ENCODE measurements around the gene SSH2.
"Not testable (repeated sequence)": the region's sequence is repeated elsewhere in the genome, so short reads cannot be mapped to it uniquely, and the experiment has no call there.

Gene SSH2

DNA sequence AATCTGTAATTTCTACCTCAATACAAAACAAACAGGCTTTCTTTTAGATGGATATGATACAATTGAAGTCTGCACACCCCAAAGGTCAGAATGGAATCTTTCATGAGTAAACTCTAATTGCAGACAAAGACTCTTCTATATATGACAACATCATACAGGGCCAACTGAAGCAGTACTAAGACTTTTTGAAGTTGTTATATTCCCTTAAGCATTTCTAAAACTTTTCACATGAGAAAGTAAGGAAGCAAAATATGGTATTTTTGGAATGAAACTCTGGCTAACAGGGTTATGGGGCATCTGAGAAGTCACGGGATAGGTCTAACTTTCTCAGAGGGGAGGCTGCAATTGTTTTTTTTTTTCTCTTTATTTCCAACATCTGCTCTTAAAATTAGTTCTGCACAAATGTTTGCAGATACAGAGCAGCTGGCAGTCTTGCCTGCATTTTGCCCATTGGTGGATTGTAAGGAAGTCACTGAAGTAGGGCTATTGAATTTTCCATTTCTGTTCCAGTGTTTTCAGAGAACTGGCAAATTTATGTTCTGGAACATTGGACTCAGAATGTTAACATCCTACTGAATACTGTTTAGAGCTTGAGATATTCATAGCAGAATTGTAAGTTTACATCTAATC, 59.1 kb downstream of the SSH2 start:
- DNase-seq, result no peak

DNA sequence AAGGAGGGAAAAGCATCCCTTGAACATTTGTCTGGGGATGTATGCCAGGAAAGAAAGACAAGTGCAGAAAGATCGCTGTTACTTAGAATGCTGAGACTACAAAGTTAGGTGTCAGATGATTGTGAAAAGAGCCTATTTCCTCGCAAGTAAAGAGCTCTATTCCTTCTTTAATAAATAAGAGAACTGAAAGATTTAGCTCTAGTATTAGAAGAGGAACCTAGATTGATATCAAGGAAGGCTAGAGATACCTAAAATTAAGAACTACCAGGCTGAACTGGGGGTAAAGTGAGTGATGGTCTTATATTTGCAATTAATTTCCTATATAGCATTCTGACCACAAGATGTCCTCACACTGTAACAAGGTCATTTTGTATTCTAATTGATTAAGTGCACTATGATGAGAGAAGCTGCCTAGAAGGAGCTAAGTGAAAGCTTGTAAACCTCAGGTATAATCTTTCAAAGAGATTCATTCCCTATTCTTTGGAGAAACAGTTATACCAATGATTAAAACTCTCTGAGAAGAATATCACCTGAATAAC, 62.3 kb downstream of the SSH2 start:
- no peak for DNase-seq

DNA sequence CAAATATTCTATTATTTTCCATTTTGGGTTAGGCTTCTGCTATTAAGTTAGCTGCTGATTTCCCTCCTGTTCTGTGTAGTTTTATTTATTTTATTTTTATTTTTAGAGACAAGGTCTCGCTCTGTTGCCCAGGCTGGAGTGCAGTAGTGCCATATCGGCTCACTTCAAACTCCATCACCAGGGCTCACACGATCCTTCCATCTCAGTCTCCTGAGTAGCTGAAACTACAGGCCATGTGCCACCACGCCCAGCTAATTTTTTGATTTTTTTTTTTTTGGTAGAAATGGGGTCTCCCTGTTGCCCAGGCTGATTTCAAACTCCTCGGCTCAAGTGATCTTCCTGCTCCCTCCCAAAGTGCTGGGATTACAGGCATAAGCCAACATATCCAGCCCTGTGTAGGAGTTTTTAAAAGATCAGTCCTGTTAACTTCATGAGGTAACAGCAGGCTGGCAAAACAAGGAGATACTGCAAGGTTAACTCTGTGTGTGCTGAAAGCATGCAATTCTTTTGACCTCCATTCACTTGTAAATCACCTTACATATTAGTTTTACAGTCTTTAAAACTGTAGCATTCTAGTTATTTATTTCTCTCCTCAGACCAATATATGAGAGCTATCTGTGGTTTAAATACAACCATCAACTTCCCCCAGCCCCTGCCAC, 63.2 kb downstream of the SSH2 start:
- no peak for DNase-seq

DNA sequence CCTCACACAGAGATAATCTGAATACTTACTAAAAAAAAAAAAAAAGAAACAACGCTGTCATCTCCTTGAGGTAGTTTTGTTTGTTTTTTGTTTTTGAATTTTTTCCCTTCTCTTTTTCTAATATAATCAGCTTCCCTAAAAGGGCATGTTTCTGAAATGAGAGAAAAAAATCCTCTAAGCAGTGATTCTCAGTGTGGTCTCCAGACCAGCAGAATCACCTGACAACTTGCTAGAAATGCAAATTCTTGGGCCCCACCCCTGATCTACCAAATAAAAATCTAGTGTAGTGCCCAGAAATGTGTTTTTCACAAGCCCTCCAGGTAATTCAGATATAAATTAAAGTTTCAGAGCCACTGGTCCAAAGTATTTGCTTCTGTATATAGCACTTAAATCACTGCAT, 65.4 kb downstream of the SSH2 start:
- no peak for DNase-seq

DNA sequence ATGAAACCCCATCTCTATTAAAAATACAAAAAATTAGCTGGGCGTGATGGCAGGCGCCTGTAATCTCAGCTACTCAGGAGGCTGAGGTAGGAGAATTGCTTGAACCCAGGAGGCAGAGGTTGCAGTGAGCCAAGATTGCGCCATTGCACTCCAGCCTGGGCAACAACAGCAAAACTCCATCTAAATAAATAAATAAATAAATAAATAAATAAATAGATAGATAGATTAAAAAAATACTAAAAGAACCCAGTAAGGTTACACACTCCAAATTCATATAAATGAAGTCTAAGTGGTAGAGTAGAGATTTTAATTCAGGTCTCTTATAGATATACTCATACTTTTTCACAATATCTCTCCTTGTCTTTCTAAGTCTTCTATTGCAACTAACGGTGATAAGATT, 65.9 kb downstream of the SSH2 start:
- DNase-seq, result not testable (repeated sequence)

DNA sequence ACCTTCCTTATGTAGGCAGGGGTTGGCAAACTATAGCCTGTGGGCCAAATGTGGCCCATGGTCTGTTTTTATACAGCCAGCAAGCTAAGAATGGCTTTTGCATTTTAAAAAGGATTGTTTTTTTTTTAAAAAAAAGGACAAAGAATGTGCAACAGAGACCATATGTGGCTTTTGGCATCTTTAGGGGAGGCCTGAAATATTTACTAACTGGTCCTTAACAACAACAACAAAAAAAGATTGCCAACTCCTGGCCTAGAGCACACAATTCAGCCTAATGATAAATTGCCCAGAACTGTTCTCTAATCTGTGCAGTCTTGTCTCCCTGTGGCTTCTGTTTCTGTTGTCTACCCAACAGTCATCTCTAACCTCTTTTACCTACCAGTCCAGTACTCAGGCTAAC, 67.1 kb downstream of the SSH2 start:
- no peak for DNase-seq

DNA sequence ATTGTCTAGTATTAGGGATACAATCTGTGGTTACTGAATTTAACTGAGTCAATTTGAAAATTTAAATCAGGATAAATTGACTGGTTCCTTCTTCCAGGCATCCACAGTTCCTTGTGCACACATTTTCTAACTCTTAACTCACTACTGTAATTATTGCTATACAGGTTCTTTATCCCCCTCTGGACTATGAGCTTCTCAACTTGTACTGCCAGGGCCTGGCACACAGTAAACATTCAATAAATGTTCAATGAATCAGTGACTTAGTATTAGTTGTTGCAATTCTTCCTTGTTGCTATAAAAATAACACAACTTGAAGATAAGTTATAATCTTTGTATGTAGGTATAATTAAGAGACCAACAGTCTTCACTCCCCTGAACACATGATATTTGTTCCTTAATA, 67.9 kb downstream of the SSH2 start:
- no peak for DNase-seq

DNA sequence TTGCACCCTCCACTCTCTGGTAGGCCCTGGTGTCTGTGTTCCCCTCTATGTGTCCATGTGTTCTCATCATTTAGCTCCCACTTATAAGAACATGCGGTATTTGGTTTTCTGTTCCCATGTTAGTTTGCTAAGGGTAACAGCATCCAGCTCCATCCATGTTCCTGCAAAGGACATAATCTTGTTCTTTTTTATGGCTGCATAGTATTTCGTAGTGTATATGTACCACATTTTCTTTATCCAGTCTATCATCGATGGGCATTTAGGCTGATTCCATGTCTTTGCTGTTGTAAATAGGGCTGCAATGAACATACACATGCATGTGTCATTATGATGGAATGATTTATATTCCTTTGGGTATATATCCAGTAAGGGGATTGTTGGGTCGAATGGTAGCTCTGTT, 70.6 kb downstream of the SSH2 start:
- DNase-seq, result not testable (repeated sequence)

DNA sequence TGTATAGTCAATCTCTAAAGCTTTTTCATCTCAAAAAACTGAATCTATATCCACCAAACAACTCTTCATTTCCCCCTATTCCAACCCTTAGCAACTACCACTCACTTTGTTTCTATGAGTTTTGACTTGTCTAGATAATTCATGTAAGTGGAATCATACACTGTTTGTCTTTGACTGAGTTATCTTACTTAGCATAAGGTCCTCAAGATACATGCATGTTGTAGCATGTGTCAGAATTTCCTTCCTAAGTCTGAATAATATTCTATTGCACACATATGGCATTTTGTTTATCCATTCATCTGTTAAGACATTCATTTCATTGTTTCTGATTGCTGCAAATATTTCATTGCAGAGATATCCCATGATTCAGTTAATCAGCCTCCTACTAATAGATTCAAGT, 72.2 kb downstream of the SSH2 start:
- DNase-seq, result no peak

DNA sequence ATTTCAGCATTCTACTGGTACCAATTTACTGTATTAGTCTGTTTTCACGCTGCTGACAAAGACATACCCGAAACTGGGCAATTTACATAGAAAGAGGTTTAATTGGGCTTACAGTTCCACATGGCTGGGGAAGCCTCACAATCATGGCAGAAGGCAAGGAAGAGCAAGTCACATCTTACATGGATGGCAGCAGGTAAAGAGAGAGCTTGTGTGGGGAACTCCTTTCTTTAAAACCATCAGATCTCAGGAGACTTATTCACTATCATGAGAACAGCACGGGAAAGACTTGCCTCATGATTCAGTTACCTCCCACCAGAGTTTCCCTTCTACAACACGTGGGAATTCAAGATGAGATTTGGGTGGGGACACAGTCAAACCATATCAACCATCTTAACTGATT, 72.9 kb downstream of the SSH2 start:
- DNase-seq, result not testable (repeated sequence)

DNA sequence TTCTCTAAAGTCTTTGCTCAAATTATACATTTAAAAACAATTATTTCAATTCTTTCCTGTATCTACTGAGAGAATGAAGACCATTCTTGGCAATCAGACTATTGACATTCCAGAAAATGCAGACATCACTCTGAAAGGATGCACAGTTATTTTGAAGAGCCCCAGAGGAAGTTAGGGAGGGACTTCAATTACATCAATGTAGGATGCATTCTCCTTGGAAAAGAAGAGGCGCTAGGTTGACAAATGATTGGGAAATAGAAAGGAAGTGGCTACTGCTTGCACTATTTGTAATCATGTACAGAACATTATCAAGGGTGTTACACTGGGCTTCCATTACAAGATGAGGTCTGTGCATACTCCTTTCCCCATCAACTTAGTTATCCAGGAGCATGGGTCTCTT, 74.3 kb downstream of the SSH2 start:
- DNase-seq, result peak; percentile 39 to 63

DNA sequence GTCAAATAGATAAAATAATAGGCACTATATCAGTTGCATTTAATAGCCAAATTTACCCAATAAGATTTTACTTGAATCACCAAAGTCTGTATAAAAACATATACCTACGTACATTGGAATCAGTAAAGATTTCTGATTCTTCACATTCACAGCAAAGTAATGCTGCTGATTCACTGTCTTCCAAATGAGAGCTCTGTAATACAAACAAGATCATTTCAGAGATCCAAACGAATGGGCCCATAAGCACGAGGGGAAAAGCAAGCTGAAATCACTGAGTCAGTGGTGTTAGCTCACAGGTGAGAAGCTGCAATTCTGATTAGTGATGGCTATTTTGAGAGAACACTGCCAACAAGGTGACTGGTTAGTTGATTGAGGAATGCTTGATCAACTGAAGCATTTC, 81.3 kb downstream of the SSH2 start:
- no peak for DNase-seq

DNA sequence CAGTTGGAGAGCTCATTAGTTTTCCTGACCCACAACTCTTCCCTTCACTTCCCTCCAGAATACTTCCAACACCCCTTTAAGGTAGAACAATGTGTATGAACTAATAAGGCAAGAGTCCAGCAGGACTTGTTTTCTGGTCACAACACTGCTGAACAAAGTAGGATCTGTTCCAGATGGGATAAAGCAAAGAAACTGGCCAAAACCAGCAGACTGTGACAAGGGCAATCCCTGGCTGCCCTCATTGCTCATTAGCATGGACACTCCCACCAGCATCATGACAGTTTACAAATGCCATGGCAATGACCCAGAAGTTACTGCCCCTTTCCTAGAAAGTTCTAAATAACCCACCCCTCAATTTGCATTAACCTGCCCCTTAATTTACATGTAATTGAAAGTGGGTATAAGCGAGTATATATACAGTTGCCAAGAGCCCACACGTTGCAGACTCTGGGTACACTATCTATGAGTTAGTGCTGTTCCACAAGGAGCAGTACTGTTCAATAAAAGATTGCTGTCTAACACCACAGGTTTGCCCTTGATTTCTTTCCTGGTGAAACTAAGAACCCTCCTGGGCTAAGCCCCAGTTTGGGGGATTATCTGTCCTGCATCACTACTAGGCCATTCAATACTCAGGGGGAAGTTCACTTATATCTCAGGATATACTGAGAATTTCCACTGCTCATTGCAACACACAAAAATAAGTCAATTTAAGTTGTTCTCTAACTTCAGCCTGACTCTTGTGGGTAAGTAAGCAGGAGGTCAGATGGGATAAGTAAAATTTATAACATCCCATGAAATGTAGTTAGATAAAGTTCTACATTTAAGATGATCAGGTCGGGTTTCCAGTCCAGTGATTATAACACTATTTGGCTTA, 82.3 kb downstream of the SSH2 start:
- DNase-seq, result peak in 1 of 2 donors; percentile 17

DNA sequence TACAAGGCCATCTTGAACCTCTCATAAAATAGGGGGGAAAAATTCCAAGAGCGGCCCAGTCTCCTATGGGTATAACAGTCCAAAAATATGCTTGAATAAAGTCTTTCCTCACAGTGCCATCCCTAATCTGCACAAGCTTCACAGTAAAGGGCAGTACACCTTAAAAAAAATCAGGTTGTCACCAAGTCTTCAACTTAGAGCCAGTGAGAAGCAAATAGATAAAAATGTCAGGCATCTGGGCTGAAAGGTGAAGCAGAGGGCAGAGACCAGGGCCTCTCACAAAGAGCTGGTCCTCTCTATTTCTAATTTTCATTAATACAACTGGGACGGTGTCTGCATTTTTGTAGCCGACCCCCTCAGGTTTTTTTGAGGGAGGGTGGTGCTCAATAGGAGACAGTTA, 82.9 kb downstream of the SSH2 start:
- DNase-seq, result no peak

DNA sequence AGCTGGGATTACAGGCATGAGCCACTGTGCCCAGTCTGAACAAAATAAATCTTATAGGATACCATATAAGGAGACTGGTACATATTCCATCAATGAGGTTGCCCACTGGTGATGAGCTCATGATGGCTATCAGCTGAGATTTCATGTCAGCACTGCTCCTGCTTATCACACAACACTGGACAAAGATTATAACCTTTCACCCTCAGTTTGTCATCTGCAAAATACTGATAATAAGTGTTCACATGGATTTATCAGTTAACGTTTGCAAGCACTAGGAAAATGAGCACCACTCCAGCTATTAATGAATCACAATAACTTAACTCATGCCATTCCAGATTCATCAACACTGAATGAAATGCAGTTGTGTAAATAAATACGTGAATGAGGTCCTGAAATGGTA, 83.7 kb downstream of the SSH2 start:
- no peak for DNase-seq

DNA sequence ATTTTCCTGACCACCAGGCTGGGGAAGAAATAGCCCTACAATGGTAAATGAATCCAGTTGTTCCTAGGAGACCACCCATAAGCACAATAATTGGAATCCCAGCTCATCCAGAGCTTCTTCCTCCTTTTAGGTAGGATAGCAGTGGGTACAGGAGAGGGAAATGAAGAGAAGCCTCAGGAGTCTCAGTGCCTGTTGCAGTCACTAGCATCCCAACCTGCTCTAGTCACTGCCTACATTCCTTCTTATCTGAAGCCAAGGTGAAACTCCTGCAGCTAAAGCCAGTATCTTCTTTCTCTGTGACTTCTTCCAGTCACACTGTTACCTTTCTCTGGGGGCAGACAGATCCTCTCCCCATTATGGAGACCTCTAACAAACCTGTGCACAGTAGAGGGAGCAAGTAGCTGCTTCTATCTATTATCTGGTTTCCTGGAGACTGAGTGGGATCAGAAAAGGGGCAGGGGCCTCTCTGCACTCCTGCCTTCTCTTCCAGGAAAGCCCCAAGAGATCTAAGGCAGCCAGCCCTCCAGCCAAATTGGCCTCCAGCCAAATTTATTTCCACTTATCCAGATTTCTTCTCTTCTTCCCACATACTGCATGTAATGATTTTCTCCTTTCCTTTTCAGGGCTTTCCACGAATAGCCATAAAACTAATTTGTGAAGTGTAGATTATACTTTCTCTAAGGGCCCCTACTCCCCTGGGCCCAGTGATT, 85.5 kb downstream of the SSH2 start:
- no peak for DNase-seq

DNA sequence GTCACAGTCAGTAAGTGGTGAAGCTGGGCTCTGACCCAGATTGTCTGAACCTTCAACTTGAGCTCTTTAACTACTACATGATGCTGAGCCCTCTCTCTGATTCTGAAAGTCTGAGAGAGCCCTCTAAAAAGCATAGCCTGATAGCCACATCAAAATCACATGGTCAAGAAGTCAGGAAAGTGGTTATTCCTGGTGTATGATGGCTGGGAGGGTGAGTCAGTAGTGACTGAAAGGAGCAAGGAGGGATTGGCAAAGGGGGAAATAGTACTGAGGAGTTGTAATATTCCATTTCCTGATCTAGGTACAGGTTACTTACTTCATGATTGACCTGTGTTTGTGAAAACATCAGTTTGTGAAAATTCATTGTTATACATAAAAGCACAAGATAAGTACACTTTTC, 89.1 kb downstream of the SSH2 start:
- no peak for DNase-seq

DNA sequence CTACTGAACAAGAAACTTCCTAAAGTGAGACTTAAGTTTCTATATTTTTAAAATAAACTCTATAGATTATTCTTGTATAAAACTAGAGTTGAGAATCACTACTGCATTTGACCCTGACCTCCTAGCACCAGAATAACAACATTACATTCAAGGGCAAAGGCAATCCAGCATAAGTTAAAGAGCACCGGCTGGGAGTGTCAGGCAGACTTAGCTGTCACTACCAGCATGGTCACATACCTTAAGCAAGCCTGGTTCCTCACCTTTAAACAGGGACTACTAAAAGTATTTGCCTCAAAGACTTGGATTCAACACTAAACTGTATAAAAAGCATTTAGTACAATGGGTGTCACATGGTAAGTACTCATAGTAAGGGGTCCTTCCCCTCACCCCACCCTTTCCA, 90.4 kb downstream of the SSH2 start:
- no peak for DNase-seq

DNA sequence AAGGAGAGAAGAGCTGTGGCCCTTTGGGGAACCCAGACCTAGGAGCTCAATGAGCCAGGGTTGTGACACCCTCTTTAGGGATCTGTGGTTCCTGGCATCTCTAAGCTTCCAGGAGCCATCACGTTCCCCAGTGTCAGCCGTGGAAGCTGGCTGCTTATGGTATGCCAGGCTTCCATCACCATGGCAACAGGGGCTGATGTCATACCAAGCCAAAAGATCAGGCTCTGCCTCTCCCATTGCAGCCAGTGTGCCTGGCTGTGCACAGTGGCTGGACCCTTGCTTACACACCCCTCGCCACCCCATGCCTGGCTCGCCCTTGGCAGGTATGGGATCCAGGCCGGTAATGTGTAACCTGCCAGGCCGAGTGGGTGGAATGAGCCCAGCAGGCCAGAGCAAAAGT, 91.1 kb downstream of the SSH2 start:
- peak in 1 of 2 donors; percentile 18 for DNase-seq

DNA sequence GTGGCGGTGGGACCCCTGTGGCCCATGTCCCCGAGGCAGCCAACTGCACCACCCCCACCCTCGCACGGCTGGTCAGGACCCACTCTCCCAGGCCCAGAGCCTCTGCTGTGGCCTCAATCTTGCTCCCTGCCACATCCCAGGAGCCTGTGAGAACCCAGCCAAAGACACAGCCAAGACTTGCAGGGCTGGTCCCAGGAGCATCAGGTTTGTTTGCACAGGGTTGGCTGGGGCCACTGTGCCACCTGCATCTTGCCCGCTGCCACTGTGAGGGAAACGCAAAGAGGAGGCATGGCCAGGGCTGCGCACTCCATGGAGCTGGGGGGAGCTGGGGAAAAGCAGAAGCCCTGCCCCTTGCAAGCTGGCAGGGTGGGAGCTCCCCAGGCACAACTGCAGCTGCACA, 92.5 kb downstream of the SSH2 start:
- no peak for DNase-seq

DNA sequence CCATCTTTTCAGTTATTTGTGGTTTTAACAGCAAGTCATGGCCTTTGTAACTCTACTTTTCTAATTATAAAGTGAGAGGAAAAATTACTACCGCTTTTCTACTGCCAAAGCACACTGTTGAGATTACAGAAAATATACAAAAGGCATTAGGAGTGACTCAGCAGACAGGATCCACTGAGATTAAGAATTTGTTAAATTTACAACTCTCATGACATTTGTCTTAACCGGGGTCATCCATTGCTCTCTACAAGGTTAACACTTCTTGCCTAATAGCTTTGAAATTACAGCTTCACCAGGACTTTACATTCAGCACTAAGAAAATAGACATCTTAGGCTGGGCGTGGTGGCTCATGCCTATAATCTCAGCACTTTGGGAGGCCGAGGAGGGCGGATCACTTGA, 93.4 kb downstream of the SSH2 start:
- DNase-seq, result peak; percentile 27 to 67

DNA sequence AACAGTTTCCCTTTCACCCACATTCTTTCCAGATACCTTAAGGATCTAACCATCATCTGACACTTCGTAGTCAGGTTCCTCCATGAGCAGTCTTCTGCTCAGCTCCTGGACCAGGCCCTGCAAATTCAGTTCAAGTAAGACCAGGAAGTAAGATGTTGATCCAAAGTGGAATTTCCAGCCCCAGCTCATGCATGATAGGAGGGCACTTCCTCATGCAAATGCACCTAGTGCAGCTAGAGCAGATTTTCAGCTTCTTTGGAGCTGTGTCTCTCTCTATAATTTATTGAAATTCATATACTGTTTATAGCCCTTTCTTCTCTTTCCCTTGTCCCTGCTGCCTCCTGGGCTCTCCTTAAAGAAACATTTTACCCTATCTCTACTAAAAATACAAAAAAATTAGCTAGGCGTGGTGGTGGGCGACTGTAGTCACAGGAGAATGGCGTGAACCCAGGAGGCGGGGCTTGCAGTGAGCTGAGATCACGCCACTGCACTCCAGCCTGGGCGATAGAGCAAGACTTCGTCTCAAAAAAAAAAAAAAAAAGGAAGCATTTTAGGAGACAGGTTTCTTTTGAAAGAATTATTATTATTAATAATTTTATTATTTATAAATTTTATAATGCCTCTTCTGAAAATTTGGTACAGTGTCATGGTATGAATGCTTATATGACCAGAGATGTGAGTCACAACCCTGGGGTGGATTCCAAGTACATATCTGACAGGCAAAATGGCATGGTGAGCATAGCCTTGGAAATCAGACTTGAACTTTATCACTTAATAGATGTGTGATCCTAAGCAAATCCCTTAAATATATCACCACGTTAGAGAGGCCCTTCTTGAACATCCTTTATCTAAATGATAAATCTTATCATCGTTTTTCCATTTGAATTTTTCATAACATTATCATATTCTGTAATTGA, 94.3 kb downstream of the SSH2 start:
- peak; percentile 39 to 66 for DNase-seq
